Cardiac septum (tissue), 1 donor: ENCODE measurements around the gene NEK6. TPM values are rescaled to one million over a fixed set of nuclear protein-coding genes. Genes with fewer than 3 reads are reported as not detected.

ENCODE experiments used
- DNase-seq: peaks from one replicate; pipeline ENCODE4 v3.0.0-alpha.2; 2020; ENCODE audit warnings: low spot score
- intact Hi-C: fragments of 100-400 bp; cut with DNase I; formaldehyde crosslinking; loops from one replicate; pipeline ENCODE4 v1.14.0; 2022
- total RNA-seq: library from RNA; stranded (reverse); fragmentation: NEBNext Ultra II Directional; extraction: Animal tissue kit (Norgen Biotek cat#: 25700); gene quantifications from one replicate; pipeline ENCODE4 v1.2.1, GENCODE V29; 2021
- donor health status: DM: no; HTN: no; CAD: no.

NEK6 gene
- total RNA-seq, 1 donor from 2014 or later = 11.6 TPM

- intact Hi-C loops = no loop called here
Measured at GRCh38 chr9:124258607-124259157, 933 bp downstream of the NEK6 start.

DNA sequence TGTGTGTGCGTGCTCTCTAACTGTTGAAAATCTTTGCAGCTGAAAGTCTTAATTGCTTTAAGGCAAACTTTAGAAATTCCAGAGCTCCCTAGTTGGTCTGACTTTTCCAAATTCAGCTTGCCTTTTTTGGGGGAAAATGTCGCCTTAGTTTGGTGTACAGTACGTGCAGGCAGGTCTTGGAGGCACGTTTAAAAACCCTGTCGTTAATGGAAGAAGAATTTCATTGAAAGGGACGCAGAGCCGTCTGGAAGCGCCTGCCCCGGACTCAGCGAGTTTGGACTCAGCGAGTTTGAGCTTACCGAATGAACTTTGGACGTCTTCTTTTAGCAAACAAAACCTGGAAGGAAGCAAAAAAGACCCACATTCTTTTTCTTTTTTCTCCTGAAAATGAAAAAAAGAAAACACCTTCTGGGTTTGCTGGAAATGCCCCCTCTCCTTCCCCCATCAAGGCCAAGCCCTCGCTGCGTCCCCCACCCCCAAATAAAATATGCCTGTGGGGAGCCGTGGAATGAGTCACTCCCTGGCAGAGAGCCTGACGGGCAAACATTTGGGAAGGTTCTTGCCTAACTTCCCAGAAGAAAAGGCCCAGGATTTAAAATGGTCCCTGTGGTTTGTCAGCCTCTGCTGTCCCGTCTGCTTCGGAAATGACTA, 1.5 kb downstream of the NEK6 start:
- intact Hi-C loops = no loop called here
- no peak for DNase-seq

More at GRCh38 chr9:124258607-124259157, 933 bp downstream of the NEK6 start:
- no peak for DNase-seq

DNA sequence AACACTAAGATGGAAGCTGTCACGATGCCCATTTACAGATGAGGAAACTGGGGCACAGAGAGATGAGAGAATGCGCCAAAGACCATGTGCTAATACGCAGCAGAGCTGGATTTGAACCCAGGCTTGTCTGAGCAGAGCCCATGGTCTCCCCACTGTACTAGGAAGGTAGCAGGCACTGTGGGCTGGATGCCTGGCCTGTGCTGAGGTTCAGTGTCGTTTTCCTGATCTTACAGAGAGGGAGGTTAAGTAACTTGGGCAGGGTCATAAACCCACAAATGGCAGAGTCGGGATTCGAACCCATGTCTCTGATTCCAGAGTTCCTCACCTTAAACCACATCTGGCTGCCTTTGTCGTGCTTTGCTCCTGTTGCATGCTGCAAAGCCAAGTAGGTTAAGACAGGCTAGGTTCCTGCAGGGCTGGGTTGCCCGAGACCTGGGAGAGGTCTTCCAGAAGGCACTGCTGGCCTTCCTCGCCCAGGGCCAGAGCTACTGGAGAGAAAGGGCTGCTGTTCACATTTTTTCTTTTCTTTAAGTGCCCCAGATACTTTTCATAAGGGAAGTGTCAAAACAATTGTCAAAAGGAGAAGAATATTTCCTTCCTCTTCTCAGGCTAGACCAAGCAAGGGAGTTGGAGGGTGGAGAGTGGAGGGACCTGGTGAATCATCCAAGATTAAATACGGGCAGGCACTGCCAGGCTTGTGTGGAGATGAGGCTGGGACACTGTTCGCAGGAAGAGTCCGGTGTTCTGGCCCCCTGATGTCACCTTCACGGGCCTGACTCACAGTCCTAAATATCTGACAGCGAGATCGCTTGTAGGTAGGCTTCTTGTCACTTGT, 3.2 kb downstream of the NEK6 start:
- DNase-seq = no peak
- intact Hi-C loops = no loop called here

GRCh38 chr9:124261736-124262648, 4.2 kb downstream of the NEK6 start:
- intact Hi-C loops = no loop called here
- DNase-seq = no peak

DNA sequence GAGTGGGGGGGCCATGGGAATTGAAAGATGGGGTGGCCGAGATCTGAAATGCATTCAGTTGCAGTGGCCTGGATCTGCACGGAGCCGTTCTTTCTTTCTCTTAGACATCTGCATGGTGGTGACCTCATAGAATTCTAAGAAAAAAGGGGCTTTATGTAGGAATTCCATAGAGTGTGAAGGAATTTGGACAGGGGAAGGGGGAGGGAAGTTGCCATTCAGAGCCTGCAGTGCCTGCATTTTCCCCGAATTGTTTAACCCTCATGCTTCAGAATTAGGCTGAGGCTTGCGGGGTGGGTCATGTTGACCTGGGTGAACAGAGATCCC, 4.9 kb downstream of the NEK6 start:
- DNase-seq = no peak
- intact Hi-C loops = no loop called here

DNA sequence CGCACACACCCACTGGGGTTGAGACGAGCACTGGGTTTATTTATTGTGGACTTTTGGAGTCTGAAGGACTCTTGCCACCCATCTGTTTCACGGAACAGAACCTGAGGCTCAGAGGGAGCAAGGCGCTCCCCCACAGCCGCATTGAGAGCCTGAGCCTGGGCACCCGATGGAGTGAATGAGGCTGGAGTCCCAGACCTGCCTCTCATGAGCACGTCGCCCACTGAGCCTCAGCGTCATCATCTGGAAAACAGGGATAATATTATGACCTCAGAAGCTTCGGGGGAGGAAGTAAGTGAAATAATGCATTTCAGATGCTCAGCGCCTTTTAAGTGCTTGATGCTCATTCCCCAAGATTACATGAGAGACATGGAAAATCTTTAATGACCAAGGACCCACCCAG, 5.5 kb downstream of the NEK6 start:
- intact Hi-C loops = no loop called here
- no peak for DNase-seq

- intact Hi-C loops = no loop called here
- no peak for DNase-seq
Measured at GRCh38 chr9:124263800-124264426, 6.2 kb downstream of the NEK6 start.

GRCh38 chr9:124264823-124265233, 7.1 kb downstream of the NEK6 start:
- no peak for DNase-seq
- intact Hi-C loops = no loop called here

DNA sequence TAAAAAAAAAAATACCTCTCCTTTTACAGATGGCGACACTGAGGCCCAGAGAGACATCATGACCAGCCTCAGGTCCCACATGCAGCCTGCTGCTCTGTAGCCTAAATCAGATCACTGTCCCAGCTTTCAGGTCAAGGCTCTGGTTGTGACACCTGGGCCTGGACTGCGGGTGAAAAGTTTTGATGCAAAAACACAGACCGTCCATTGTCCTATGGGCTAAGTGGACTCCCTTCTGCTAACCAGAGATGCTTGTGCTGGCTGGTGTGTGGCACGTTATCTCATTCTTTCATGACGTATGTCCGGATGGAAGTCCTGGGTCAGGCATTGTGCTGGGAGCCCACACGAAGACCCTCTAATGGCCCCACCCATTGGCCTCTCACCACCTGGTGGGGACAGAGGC, 7.8 kb downstream of the NEK6 start:
- intact Hi-C loops = no loop called here
- DNase-seq = no peak

DNA sequence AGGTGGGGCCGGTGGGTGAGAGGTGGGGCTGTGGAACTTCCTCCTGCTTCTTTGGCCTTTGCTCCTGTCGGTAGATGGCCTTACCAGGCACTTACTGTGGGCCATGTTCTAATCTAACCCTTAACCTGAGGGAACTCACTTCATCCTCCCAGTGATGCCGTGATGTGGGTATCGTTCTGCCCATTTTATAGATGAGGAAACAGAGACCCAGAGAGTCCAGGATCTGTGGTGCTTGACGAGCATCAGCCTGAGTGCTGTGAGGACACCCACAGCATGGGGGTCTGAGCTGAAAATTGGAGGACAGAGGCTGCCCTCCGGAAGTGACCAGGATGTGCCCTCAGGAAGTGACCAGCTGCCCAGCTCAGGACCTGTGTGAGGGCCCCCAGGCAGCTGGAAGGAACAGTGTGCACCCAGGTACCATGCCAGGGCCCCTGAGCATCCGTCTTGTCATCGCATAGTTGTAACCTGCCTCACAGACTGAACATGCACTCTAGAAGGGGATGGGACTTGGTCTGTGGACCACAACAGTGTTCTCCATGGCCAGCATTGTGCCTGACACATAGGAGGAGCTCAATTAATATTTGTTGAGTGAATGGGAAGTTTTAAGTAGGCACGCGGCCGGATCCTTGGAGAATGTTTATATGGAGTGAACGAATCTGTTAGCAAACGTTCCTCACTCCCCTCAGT, 8.5 kb downstream of the NEK6 start:
- intact Hi-C loops = no loop called here
- DNase-seq = no peak

DNA sequence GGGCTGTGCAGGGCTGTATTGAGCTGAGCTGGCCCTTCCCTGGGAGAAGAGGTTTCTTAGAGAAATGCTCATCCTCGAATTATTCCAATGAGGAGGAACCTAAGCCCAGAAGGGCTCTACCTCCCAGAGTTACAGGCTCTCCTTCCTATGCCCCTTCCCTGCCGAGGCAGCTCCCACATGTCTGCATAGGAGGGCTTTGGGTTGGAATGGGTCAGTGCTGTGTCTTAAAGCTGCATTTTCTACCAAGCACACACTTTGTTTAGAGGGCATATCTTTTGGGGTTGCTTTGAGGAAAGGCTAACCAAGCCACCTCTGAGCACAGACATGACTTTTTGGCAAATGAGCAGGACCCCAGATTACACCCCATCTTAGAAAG, 9.1 kb downstream of the NEK6 start:
- intact Hi-C loops = no loop called here
- DNase-seq = no peak

DNA sequence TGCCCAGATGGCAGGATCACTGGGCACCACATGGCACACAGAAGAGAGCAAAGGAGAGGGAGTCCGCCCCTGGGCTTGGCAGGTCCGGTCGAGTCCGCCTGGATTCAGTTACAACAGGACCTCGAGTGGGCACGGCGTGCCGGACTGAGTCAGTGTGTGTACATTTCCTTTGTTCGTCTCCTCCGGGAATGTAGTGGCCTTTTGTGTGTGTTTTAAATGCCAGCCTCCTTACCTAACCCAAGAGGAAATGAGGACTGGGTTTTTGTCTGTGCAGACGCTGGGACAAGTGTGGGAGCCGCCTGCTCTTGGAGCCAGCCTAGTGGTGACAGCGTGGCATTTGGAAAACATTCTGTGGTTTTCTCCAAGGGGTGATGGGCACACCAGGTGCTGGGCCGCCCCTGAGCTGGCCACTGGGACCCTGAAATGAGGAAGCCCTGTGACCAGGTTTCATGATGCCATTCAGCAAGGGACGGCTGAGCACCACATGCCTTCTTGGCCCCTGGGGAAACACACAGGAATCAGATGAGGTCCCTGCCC, 9.6 kb downstream of the NEK6 start:
- DNase-seq = no peak
- intact Hi-C loops = no loop called here

GRCh38 chr9:124268248-124268647, 10.5 kb downstream of the NEK6 start:
- intact Hi-C loops = no loop called here

DNA sequence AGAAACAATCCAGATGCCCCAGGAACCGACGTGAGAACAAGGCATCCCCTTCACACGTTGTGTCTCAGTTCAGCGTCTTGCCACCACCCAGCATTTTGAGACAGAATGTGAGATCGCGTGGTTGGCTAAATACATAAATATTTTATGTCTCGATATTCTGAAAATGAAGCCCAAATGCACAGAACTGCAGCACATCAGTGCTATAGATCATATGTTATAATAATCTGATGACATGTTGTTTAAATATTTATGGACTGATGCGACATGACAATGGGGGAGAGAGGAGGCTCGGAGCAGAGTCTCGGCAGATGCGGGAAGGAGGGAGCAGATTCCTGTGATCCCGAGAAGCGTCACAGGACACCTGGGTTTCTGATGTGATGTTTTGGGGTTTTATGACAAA, 10.9 kb downstream of the NEK6 start:
- DNase-seq = no peak

More at GRCh38 chr9:124268248-124268647, 10.5 kb downstream of the NEK6 start:
- no peak for DNase-seq

DNA sequence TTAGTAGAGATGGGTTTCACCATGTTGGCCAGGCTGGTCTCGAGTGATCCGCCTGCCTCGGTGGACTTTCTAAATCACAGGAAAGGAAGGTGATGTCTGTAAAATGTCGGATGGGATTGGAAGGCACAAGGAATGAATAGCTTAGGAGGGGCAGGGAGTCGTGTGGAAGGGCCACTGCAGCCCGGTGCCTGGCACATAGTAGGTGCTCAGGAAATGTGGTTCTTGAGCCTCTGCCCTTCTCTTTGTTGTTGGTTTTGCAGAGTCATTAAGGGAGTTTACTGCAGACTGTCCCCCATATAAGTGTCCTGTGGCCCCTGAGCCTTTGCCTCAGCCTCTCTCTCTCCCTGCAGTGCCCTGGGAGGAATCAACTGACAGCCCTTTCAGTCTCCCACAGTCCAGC, 11.8 kb downstream of the NEK6 start:
- no peak for DNase-seq
- intact Hi-C loops = no loop called here

More for the DNA sequence above, 10.9 kb downstream of the NEK6 start:
- intact Hi-C loops = no loop called here

GRCh38 chr9:124270504-124271335, 13.0 kb downstream of the NEK6 start:
- no peak for DNase-seq
- intact Hi-C loops = no loop called here

DNA sequence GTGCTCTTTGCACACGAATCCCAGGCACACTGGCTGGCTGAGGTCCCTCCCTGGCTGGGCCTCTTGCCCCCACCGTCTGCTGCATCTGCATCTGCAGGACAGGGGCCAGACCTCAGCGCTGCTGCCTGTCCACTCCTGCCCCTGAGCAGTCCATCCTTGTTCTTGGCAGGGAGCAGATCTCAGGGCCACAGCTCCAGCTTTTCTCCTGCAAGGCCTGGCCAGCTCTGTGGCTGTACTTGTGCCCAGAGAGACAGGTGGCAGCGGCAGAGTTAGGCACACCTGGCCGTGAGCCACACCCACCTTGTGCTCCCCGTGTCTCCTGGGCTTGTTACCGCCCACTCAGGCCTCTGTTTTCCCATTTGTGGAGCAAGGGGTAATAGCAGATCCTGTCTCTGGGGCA, 13.9 kb downstream of the NEK6 start:
- intact Hi-C loops = no loop called here
- no peak for DNase-seq

GRCh38 chr9:124272118-124272517, 14.4 kb downstream of the NEK6 start:
- no peak for DNase-seq
- intact Hi-C loops = no loop called here
